ENCODE results near the gene SERP2.

Gene SERP2

DNA sequence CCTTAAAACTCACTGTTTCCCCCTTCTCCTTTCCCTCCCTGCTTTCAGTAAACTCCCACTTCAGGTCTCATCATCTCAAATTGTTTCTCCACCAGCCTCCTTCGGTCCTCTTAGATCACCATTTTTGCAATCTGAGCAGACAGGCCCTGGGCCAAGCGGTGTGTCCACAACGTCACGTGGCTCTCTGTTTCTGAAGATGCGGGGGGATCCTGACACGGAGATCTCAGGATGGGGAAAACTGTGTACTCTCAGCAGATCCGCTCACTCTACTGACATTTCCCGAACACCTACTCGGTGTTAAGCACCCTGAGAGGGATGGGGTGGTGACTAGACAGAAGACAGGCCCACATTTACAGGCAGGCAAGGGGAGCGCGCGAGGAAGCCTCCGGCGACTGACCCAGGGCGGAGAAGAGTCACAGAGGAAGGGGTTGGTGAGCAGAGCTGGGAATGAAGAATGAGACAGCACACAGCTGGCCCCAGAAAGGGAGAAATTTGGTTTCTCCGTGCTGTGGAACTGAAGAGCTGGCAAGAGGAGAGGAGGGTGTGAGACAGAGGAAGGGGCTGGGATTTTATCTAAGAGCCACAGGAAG is 38.8 kb downstream of the SERP2 start:
- no peak for DNase-seq (ENCODE audit: low read depth)

DNA sequence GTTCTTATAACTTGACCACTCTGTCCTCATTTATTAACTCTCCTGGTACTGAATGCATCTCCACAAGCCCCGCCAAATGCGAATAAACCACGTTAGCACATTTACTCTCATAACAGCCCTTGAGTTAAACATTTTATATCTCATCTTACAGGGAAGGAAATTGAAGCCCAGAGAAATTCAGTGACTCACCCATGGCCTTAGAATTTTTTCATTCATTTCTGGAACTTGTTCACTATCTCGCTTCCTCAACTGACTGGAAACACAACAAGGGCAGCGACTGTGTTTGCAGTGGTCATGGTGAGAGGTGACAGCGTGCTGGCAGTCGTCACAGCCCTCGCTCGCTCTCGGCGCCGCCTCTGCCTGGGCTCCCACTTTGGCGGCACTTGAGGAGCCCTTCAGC is 39.5 kb downstream of the SERP2 start:
- DNase-seq (ENCODE audit: low read depth): no peak

DNA sequence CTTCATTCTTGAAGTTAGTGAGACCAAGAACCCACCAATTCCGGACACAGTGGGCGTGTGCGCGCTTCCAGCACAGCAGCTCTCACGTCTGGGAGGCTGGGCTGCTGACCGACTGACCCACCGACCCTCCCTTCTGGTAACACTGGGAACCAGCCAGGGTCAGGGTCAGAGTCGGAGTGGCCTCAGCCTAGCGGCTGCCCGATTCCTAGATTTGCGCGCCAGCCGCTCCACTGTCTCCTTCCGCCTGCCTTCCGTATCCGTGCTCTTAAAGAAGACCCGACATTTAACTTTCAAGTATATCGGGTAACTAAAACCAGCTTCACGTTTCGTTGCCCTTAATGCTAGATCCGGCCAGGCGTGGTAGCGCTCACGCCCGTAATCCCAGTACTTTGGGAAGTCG is 41.1 kb downstream of the SERP2 start:
- DNase-seq (ENCODE audit: low read depth): no peak

DNA sequence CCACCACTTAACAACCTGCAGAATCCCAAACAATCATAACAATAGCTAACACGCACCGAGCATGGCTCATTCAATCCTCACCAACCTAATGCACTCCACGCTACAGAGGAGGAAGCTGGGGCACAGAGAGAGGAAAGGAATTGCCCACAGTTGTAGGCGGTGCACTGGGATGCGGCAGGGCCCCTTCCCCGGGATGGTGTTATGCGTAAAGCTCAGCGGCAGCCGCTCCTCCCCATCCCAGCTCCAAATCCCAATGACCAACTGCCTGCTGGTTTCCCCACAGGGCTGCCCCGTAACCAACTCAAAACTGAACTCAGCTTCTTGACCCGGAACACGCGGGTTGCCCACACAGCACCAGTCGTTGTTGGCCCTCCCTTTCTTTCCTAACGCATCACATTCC is 42.2 kb downstream of the SERP2 start:
- DNase-seq (ENCODE audit: low read depth): no peak

DNA sequence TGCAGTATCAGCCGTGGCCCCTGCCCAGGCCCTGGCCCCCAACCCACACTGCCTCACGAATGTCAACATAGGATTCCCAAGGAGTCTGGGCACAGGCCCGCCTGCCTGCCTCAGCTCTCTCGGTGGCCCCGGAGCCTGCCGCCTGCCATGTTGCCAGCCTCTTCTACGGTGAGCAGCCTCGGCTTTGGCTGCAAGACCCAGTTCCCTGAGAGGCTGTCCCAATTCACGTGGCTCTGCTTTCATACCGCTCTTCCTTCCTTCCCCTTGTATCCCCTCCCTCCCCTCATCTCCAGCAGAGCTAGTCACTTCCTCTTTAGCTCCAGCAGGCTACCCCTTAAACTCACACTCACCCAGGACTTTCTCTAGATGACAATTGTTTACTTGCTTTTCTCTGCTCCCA is 42.7 kb downstream of the SERP2 start:
- DNase-seq (ENCODE audit: low read depth): no peak

DNA sequence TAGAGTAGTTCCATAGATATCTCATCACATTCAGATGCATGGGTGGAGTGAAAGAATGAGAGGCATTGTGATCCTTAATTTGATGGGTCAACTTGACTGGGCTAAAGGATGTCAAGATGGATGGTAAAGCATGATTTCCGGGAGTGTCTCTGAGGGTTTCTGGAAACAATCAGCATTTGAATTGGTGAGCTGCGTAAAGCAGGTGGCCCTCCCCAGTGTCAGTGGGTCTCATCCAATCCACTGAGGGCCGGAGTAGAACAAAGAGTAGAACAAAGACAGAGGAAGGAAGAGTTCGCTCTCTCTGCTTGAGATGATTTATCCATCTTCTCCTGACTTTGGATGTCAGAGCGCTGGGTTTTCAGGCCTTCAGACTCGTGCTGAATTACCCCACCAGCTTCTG is 43.1 kb downstream of the SERP2 start:
- DNase-seq (ENCODE audit: low read depth): no peak

DNA sequence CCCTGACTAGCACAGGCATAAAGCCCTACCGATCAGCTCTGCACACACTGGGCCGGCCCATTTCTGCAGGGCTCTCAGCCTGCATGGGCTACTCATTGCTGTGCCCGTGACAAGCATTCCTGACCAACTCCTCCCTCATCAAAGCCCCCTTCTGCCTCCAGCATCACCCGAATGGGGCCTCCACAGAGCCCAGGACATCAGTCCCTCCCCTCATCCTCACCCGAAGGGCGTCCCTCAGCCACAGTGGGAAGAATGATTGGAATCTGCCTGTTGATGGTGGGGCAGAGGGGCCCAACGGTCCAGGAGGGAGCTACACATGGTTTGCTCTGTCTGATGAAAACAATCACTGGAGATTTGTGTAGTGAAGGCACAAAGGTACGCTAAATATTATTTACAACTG is 43.8 kb downstream of the SERP2 start:
- no peak for DNase-seq (ENCODE audit: low read depth)

DNA sequence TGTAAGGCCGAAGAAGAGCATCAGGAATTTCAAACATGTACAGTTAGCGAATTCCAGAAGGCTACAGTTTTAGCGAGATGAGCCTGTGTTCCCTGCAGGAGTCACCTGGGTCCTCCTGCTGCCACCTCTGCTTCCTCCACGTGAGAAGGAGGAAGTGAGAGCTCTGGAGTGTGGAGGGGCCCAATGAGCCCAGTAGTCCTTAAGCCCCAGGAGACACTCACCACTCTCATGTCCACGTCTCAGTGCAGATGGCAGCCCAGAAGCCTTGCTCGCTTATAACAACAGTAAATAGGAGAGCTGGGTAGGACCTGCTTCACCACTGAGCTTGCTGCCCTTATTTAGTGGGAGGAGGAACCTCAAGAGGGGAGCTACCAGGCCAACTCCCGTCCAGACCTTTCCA is 44.3 kb downstream of the SERP2 start:
- DNase-seq (ENCODE audit: low read depth): no peak

DNA sequence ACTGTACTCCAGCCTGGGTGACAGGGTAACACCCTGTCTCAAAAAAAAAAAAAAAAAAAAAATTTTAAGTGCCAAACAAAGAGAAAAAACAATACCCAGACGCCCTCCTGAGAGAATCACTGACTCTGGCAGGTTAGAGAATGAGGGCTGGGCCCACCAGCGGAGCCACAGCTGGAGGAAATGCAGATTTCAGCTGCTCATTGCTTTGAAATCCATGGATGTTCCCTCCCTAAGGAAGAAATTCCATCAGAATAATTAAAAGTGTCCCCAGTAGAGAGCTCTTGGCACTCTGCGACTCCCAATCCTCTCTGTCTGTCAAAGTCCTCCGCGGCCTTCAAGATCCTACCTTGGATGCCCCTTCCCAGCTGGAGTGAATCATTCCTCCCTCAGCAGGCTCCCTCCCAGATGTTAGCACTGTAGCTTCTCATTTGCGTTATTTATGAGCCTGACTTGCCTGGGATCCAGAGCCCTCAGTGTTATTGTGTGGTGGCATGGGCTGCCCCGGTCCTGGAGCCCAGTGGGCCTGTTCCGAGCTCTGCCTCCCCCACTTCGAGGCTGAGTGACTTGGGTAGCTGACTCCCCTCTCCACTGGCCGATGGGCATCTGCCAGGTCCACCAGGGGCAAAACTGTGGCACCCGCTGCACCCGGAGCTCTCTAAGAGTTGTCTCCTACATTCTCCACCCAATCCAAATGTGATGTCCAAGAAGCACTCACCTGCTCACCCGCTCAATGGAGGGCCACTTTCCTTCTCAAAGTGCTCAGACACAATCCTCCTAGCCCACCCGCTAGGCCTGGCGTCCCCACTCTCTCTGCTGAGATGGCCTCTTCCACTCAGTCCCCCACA is 47.0 kb downstream of the SERP2 start:
- no peak for DNase-seq (ENCODE audit: low read depth)

DNA sequence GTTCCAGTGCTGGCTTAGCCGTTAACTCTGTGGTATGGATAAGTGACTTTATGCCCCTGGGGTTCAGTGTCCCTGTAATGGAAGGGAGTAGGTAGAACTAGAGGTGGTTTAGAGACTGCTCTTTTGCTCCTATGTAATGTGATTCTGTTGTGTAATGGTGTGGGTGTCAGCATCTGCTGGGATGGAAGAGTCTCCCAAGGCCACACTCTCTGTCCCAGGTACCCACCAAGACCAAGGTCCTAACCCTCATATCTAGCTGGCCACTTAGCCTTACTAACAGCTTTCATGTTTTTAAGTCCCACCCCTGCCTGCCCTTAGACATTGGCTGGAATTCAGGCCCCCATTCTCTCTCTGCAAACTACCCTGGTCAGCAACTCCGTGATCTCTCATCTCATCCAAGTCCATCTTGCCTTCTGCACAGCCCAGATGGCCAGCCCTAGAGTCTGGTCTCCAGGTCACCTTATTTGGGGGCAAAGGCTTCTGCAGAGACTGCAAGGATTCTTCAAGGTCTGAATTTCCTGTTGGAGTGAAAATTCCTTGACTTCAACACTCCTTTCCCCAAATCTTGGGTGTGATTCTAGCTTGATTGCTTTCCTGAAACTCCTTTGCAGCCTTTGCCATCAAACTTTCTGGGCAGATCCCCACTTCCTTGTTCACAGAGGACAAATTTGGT is 48.4 kb downstream of the SERP2 start:
- no peak for DNase-seq (ENCODE audit: low read depth)

DNA sequence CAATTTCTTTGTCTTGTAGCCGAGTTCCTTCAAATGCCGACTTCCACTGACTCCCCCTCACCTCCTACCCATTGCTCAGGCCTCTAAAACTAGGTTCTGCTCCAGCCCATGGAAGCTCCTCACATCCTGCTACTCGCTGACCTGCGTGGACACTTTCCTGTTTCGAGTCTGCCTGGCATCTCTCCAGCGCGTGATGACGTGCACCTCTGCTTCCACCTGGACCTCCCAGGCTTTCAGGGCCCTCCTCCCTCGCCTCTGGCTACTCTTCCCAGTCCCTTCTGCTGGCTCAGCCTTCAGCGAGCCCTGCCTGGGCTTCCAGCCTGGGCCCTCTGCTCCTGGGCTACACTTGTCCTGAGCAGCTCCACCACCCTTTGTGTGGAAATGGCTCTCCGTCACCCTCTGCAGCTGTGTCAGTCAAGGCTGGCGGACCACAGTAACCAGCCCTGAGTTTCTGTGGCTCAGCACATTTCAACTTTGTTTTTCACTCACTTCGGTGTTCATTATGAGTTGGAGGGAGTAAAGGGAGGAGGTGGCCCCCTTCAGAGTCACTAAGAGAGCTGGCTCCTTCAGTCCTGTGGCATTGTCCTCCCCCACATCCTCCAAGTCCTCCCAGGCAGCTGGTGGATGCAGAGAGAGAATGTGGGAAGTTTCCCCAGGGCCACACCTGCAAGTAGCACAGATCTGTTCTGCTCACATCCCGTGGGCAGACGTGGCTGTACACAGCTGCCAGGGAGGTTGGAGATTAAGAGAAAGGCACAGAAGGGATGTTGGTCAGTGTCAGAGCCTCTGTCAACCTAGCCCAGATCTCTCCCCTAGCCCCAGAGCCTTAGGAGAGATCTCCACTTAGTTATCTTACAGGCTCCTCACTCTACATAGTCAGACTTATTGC is 49.4 kb downstream of the SERP2 start:
- no peak for DNase-seq (ENCODE audit: low read depth)

DNA sequence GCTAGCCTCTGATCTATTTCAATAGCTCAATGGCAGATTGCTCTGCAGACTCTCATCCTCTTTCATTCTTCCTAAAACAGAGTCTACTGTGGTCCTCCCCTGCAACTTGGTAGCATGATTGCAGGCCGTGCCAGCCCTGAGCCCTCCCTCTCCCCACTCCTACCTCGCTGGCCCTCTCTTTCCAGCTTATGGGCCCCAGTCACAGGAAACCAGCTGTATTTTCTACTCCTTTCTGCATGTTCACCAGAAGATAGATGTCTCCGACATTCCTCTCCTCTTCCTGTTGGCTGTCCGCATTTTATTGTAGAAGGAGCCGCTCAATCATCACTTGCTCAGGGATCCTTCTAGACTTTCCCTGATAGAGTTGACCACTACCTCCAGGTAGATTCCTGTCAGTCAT is 50.2 kb downstream of the SERP2 start:
- DNase-seq (ENCODE audit: low read depth): no peak

DNA sequence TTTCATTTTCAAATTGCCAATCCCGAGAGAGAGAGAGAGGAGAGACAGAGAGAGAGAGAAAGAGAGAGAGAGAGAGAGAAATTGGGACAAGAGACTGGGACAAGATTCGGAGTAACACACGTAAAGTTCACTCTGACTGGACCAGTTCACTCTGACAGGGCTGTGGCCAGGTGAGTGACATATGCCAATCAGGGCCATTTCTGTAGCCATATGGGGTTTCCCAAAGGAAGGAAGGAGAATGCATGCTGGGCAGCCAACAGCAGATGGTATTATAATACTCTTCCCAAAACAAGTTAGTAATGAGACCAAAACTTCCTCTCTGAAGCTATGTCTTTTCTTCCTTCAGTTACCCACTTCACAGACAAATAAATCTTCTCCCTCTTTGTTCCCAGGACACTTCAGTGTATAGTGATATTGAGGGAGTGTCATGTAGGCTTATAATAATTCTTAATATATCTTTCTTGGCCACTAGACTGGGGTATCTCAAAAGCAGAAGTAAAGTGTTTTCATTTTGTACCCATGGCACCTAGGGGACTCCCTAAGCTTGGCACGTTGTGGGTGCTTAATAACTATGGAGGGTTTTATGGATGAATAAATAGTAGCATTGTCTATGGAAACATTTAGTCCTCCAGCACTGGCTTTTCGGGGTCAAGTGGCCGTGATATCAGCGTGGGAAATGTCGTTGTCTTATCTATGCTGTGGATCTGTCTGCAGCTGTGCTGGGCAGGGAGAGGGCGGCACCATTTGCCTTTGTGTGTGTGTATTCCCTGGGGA is 51.6 kb downstream of the SERP2 start:
- DNase-seq (ENCODE audit: low read depth): no peak

DNA sequence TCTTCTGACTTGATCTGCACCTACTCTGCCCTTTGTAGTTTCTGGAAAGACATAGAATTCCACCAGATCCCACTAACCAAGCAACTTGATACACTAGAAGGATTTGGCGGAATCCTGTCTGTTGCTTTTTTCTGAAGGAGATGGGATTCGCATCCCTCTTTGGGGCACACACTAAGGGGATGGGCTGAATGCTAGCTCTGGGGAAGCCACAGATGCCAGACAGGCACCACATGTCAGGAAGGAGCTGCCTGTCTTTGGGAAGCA is 52.1 kb downstream of the SERP2 start:
- DNase-seq (ENCODE audit: low read depth): no peak

DNA sequence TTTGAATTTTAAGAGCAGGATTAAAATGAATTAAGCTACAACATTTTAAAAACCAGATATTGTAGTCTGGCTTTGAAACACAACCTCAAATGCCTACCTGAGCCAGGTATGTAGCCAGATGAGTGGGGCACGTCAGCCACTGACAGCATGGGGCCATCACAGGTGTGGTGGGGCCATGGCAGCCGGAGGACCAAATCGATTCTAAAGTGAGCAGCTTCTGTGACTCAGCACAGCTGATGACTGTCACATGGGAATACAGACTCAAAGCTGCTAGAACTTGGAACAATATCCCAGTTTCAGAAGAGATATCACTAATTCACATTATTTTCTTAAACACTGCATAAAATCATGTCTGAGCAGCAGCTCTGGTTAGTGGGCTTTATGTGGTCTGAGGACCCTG is 52.8 kb downstream of the SERP2 start:
- no peak for DNase-seq (ENCODE audit: low read depth)

DNA sequence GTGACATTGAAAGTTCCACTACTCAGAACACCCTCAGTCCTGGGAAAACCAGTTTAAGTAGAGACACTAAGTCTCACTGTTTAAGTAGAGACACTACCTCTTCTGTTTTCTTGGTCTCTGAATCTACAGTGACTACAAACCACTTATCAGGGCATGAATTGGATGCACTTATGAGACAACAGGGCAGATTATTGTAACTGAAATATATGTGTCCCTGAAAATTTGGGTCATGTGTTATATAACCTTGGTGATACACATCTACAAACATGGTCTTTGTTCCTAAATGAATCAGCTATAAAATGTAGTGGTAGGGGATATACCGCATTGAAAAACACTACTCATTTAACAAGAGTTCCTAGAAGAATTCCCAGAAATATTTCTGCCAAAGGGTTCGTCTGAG is 55.7 kb downstream of the SERP2 start:
- DNase-seq (ENCODE audit: low read depth): no peak

DNA sequence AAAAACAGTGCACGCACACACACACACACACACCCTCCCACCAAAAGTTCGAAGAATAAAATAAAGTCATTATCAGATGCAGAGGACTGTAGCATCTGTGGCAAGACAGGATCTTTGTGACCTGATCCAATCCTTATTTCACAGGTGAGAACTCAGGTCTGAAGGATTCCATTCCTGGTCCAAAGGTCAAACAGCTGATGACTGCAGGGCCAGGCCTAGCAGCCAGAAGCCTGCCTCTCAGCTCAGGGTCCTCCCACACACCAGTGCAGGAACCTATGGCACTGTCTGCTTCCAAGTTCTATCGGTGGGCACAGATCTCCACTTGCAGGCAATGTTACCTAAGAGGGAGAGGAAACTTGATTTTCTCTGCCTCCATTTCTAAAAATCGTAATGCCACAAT is 57.5 kb downstream of the SERP2 start:
- DNase-seq (ENCODE audit: low read depth): no peak

DNA sequence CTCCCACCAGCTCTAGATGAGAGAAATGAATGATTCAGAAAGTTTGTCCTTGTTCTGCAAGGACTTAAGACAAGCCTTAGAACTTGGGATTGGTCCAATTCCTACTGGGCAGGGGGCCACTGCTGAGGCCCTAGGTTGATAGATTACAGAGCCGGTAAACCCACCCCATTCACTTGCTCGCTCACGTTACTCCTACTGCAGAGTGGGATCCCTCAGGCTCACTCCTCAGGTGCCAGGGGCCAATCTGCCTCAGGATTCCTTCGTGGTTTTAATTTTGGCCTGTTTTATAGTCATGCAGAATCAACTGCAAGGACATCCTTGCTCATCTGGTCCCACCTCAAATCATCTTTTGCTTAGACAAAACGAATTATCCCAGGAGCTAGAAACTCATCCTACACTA is 59.0 kb downstream of the SERP2 start:
- DNase-seq (ENCODE audit: low read depth): no peak

DNA sequence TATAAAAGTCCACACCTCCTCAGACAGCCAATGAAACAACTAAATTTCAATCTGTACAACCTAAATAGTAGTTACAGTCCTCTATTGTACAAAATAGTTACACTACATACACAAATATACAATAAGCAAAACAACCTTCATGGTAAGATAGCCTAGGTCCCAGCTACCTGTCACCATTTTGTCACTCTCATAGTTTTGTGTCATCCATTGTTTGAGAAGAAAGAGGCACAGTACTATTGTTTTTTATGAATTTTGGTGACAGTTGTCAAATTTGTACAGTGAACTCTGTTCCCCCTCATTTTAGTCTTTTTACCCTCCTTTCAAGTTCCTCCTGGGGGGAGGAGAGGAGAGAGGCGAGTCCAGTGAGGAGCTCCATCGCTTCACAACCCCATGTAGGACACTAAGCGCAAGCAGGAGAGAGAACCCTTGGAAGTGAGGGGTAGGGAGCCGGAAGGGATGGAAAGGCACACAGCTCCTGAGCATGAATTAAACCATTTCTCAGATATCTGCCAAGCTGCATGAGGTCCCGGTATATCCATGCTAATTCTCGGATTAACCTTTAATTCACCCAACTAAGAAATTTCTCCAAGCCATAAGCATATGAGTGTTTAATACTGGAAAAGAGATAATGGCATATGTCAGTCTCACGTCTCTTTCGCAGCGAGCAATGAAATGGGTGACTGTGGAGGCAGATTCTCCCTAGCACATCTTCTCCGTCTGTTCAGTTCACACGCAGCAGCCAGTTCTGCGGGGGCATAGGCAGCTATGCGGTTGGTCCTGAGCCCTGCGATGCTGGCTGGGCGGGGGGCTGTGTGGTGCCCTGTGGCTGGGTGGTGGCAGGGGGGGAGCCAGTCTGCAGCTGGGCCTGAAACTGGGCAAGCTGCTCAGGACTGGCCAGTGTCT is 60.5 kb downstream of the SERP2 start:
- DNase-seq (ENCODE audit: low read depth): no peak

DNA sequence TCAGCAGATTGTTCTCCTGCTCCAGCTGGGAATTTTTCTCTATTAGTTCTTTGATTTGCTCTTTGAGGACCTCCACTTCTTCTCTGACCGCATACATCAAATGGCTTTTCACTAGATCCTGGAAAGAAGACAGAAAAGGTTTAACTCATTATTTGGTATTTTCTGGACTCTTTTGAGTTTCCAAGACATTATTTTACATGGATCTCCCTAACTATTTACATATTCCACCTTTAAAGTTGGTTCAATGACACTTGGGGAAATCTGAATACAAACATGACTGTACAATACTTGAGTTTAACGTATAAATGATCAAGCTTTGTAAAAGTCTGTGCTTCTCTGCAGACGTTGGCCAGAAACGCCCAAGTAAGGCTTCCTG is 61.1 kb downstream of the SERP2 start:
- DNase-seq (ENCODE audit: low read depth): no peak
